ENCODE data around the gene NBDY.

- no peak for TF ChIP-seq CTCF (IDR thresholded peaks at IDR 0.05)
- no peak for TF ChIP-seq POLR2A (IDR thresholded peaks at IDR 0.05)
Measured at GRCh38 chrX:56813318-56813837, 84.3 kb downstream of the NBDY start.
